RKO (cell line): ENCODE data around the gene TGFA.
"Not testable (repeated sequence)": the region's sequence is repeated elsewhere in the genome, so short reads cannot be mapped to it uniquely, and the experiment has no call there.

Source experiments
- DNase-seq: peaks from one replicate; pipeline ENCODE4 v3.0.0-alpha.2; 2016; ENCODE audit warnings: low spot score

The TGFA gene

GRCh38 chr2:70498054-70498453, 55.6 kb downstream of the TGFA start:
- peak; percentile 28 for DNase-seq

GRCh38 chr2:70496819-70497218, 56.8 kb downstream of the TGFA start:
- no peak for DNase-seq

GRCh38 chr2:70494293-70494886, 59.2 kb downstream of the TGFA start:
- no peak for DNase-seq

- DNase-seq, result no peak
These were observed 63.2 kb downstream of the TGFA start for GRCh38 chr2:70490381-70490780.

GRCh38 chr2:70489165-70489564, 64.5 kb downstream of the TGFA start:
- DNase-seq, result no peak

GRCh38 chr2:70484086-70484485, 69.5 kb downstream of the TGFA start:
- no peak for DNase-seq

- no peak for DNase-seq
These were observed 71.2 kb downstream of the TGFA start for GRCh38 chr2:70482401-70482800.

- DNase-seq, result no peak
These were observed 73.2 kb downstream of the TGFA start for GRCh38 chr2:70480468-70480867.

GRCh38 chr2:70479816-70480215, 73.8 kb downstream of the TGFA start:
- no peak for DNase-seq

- no peak for DNase-seq
These were observed 76.2 kb downstream of the TGFA start for GRCh38 chr2:70477441-70477844.

GRCh38 chr2:70475266-70475665, 78.4 kb downstream of the TGFA start:
- no peak for DNase-seq

- no peak for DNase-seq
These were observed 79.3 kb downstream of the TGFA start for GRCh38 chr2:70474256-70474848.

- no peak for DNase-seq
These were observed 80.4 kb downstream of the TGFA start for GRCh38 chr2:70473101-70473722.

- no peak for DNase-seq
These were observed 81.3 kb downstream of the TGFA start for GRCh38 chr2:70472221-70472890.

GRCh38 chr2:70471129-70471528, 82.5 kb downstream of the TGFA start:
- DNase-seq, result no peak

- DNase-seq, result no peak
These were observed 83.7 kb downstream of the TGFA start for GRCh38 chr2:70469961-70470360.

- no peak for DNase-seq
These were observed 84.2 kb downstream of the TGFA start for GRCh38 chr2:70469435-70469834.

- DNase-seq, result no peak
These were observed 84.7 kb downstream of the TGFA start for GRCh38 chr2:70468878-70469277.

- no peak for DNase-seq
These were observed 85.5 kb downstream of the TGFA start for GRCh38 chr2:70467831-70468779.

- no peak for DNase-seq
These were observed 86.4 kb downstream of the TGFA start for GRCh38 chr2:70467237-70467636.

GRCh38 chr2:70466647-70467046, 87.0 kb downstream of the TGFA start:
- DNase-seq, result not testable (repeated sequence)

- no peak for DNase-seq
These were observed 89.6 kb downstream of the TGFA start for GRCh38 chr2:70463997-70464396.
